HG02852 (cell line): ENCODE results near the gene RPL38.
A peak's percentile ranks its signal among the peaks of the same experiment; 100 is the strongest.
"Not testable (repeated sequence)": the region's sequence is repeated elsewhere in the genome, so short reads cannot be mapped to it uniquely, and the experiment has no call there.

Source experiments
- ATAC-seq: cut with Tn5 transposase; IDR thresholded peaks from one replicate; pipeline ENCODE4 v1.9.1; 2021; ENCODE audit warnings: mild to moderate bottlenecking, moderate library complexity; ENCODE audit not compliant: unreplicated experiment

RPL38 gene

DNA sequence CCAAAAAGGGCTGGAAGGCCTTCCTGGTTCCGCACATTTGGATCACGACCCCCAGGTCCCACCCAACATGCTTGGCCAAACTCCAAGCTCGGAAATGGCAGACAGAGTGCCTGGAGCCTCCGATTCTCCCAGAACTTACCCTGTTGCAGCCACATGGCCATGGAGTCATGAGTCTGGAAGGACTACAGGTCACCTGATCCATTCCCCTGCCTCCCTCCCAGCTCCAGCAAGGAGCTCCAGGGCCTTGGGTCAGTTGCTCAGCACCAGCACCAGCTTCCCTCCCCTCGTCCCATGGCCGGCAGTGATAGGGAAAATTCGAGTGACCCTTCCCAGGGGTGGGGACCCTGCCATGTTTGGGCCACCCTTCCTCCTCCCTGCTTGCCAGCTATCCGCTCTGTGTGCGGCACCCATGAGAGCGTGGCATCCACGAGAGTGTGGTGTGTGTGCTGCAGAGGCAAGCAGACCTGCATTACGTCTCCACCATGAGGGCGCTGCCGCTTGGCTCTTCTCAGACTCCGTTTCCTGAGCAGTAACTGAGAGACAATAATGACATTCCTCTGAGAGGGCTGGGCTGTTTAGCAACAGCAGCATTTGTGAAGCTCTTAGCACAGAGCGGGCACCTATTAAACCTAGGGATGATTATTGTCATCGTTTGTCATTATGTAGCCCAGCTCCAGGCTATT lies 21.3 kb upstream of the RPL38 start:
- no peak for ATAC-seq

DNA sequence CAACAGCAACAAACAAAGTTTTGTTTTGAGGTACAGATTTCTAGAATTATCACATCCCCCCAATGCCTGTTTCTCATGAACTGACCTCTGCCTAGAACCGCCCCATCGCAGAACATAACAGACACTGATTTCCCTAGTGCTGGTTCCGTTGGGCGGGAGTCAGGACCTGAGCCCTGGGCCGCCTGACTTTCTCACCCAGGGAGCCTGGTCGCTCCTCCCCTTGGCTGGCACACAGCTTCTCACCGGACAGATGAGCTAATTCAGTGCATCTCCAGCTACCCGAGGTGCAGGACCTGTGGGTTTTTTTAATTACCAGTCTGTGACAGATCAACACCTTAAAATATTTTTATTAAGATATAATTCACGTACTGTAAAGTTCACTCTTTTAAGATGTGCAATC lies 20.1 kb upstream of the RPL38 start:
- ATAC-seq = no peak

DNA sequence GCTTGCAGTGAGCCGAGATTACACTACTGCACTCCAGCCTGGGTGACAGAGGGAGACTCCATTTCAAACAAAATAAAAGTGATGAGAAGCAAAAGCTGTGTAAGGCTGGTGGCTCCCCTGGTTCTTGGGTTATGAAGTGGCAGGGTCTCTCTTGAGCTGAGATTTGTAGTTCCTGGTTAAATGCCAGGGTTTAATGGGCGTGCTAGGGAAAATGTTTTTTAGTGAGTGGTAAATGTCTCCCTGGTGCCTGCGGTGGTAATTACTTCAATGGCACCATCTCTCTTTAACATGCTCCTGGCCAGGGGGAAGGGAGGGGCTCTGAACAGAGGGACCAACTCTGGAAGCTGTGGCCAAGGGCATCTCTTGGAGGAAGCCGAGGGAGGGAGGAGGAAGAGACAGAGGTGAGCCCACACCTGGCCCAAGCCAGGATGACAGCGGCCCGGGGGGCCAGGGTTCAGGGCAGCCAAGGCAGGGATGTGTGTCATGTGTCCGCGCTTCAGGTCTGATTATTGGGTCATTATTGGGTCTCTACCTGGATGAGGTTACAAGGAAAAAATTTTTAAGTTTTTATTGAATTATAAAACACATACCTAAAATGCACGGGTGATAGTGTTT lies 17.8 kb upstream of the RPL38 start:
- no peak for ATAC-seq

DNA sequence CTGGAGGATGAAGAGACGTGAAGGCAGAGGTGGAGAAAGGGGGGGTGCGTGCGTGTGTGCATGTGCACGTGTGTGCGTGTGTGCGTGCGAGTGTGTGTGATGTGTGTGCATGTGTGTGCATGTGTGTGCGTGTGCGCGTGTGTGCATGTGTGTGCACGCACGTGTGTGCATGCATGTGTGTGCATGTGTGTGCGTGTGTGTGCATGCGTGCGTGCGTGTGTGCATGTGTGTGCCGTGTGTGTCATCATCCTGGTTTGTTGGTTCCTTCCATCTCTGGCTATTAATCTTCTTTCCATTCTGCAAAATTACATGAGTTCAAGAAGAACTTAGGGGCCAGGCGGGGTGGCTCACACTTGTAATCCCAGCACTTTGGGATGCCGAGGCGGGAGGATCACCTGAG lies 17.0 kb upstream of the RPL38 start:
- ATAC-seq = no peak

DNA sequence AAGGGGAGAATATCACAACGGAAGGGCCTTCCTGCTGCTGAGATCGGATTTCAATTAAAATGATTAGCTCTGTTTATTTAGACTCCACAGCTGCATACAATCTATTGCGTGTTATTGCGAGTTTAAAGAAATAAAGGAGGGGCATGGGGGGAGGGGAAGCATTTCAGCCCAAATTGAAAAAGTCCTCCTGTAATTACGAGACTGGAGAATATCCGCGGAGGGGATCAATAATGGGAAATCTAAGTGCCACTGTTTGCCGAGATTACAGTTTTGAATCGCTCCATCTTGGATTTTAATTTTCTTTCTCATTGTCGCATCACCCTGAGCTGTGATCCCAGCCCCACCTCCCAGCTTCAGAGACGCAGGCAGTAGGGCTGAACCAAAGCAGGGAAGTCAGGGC lies 15.7 kb upstream of the RPL38 start:
- no peak for ATAC-seq

DNA sequence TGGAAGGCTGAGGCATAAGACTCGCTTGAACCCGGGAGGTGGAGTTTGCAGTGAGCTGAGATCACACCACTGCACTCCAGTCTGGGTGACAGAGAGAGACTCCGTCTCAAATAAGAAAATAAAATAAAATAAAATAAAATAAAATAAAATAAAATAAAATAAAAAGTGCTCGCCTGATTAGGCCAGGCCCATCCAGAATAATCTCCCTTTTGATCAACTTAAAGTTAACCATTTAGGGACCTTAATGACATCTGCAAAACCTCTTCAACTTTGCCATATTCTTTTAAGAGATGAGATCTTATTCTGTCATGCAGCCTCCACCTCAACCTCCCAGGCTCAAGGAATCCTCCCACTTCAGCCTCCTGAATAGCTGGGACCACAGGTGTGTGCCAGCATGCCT lies 14.8 kb upstream of the RPL38 start:
- not testable (repeated sequence) for ATAC-seq

DNA sequence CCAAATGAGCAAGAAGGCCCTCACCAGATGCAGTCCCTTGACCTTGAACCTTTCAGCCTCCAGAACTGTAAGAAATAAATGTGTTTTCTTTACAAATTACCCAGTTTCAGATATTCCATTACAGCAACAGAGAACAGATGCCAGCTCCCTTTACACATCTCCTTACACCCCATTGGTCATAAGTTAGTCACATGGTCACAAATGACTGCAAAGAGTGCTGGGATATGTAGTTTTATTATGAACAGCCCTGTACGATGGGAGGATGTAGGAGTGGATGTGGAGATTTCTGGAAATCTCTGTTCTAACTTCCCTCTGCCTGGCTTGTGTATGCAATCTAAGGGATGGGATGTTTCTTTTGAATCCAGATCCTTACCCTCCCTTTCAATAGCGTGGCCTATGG lies 13.3 kb upstream of the RPL38 start:
- peak; percentile 52 for ATAC-seq

DNA sequence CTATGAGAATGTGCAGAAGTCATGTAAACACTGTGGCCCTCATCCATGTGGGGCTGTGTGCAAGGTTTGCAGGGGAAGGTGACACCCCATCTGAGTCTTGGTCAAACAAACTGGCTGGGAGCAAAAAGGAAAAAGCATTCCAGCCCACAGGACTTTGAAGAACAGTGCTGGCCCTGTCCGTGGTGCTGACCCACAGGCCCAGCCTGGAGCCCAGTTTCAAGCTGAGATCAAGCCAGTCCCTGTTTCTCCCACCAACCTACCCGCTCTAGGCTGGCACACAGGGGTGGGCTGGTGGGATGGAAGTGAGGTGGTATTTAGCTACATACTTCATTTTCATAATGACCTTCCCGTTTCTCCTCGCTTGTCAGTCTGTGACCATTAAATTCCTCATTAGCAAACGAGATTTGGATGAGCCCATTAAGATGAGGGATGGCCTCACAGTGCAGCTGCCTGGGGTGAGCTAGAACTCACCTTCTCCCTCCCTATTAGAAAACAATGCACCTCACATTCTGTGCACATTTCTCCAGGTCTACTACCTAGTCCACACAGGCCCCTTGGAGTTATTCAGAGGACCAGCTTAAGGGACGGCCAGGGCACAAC lies 12.6 kb upstream of the RPL38 start:
- no peak for ATAC-seq

DNA sequence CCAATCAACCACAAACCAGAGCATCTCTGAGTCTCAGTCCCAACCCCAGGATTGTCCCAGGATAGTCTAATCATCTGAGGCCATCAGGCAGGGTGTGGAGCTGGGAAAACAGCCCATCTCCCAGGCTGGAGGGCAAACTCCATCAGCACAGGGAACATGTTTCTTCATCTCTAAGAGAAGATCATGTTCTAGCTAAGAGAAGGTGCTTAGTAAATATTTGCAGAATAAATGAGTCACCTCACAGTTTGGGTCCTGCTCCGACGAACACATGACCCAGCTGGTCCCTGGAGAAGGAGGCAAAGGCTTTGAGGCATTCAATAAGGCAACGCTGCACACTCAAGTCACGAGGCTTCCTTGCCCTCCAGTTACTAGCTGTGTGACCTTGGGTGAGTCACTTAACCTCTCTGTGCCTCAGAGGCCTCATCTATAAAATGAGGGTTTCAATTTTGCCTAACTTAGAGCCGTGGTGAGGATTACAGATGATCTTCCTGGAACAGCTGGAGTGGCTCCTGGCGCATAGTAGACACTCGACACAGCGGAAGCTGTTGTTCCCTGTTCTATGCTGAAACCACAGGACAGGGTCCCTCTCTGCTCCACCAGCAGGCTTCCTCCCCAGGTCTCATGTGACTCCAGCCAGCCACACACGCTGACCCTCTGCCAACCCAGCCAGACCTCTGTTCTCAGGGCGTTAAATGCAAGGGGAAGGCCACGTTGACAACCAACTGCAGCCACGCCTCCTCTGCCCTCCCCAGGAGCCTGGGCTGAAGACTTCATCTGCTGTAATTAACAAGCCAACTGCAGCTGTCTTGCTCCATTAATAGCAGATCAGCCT lies 10.3 kb upstream of the RPL38 start:
- no peak for ATAC-seq

DNA sequence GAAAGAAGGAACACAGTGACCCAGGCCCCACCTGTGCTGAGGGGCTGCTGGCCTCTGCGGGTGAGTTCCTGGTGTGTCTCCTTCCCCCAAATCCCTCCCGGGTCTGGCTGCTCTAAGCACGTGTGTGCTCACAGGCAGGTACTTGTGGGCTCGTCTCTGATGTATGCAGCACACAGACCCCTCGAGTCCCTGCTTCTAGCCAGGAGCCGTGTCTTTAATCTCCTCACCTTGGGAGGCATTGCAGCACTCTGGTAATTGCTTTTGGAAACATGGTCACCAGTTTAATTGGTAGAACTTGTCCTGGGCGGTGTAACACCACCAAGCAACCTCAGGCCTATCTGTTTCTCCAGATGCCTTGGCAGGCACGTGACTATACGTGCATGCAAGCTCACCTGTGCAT lies 8.8 kb upstream of the RPL38 start:
- ATAC-seq = no peak

DNA sequence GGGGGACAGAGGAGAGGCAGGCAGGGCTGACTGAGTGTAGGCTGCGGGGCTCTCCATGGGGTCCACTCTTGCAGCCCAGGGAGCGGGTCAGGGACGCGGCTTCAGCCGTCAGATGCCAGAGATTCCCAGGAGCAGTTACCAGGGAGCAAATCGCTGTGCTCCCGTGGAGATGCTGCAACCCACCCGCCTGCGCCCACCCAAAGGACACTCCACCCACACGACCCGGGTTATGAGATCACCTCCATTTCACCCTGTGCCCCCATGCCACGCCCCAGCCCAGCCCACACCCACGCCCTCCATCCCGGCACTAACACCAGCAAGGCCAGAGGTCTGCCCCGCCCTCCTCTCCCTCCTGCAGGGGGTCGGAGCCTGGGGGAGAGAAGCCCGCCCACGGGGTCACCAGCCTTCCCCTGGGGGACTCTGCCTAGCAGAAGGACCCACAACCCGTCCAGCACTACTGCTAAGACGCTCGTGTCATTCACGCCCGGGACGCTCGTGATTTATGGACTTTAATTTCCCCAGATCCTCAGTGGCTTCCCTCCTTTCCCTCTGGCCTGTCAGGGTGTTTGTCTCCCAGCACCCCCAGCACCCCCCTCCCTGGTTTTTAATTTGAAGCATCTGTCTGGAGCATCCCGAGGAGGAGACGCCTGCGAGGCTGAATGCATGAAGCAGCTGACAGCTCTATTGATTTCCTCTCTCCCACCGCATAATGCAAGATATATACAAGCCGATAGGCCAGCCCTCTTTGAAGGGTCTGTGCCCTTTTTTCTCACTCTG lies 6.7 kb upstream of the RPL38 start:
- ATAC-seq = no peak

DNA sequence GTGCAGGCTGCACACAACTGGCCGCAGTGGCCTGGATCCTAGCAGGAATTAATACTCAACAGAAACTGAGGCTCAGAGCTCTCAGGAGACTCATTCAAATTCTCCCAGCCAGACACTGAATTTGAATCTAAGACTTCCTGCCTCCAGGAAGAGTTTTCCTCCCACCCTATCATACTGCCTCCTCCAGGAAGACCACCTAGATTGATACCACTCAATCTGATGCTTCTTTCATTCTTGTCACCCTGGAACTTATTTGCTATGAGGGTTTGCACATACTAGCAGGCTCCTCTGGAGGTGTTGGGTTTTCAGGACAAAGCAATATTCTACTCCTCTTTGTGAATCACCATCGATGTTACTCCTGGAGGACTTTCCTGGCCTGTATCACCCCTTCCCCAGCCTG lies 5.7 kb upstream of the RPL38 start:
- no peak for ATAC-seq

DNA sequence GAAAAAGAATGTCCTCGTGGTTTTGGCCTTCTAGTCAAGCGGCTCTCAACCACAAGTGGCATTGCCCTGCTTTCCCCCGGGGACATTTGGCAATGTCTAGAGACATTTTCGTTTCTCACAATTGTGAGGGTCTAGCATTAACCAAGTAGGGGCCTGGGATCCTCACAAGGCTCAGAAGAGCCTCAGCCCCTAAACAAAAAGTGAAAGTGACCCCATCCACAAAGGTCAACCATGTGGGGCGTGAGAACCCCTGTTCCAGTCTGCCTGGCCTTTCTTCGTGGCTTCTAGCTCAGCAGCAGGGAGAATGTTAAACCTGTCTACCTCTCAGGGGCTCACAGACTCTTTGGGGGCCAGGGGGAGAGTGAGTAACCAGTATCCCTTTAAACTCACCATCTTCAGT lies 4.8 kb upstream of the RPL38 start:
- no peak for ATAC-seq

DNA sequence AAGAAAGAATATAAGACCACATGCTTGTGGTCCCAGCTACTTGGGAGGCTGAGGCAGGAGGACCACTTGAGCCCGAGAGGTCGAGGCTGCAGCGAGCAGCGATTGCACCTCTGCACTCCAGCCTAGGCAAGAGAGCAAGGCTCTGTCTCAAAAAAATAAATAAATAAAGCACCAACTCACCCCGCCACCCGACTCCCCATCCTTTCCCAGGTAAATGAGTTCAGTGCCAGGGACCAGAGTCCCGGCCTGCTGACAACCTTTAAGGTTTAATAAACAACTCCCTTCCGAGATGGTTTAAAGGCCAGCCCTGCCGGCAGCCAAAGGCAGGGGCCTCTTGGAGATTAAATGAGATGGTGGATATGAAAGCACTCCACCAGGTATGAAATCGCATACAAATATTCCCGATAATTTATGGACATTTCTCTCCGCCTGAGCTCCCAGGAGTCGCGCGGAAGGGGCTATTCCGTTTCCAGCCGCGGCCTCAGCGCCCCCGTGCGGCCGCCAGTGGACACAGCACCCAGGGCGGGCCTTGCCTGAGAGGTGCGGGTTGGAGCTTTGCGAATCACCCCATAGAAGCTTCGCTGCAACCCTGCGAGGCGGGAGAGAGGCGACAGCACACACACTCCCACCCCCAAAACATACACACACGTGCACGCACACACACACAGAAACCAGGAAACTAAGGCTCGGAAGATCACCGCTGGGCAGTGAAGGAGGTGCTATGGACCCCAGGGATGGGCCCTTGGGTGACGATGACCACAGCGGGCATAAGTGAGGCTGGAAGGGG lies 4.0 kb upstream of the RPL38 start:
- ATAC-seq = no peak

DNA sequence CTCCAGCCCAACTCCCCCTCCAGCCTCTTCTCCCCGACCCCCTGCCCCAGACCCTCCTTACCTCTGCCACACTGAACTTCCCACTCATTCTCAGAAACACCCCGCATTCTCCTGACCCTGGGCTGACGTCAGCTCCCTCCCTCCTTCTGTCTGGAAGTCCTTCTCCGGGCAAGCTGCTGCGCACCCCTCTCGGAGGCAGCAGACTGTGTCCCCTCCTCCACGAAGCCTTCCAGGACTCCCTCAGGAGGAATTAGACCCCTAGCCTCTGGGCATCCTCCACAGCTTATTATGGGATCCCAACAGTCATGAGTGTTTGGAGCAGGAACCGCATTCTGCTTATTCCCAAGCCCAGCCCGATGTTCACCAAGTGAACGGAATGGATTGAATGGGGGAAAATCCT lies 3.4 kb upstream of the RPL38 start:
- ATAC-seq = no peak

DNA sequence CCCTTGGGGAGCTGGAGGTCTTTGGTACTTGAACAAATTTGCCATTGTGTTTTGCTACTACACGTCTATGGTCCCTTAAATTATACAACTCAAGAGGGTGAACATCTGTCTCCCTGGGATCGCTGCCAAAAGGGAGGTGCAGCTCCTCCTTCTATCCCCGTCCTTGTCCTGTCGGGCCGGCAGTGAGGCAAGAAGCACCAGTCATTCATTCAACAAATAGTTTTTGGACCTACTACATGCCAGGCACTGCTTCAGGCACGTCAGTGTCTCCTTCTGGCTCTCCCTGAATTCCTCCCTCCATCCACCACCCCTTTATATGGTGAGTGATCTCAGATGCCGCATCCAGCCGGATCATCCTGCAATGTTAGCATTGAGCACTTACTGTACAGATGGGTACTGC lies 2.2 kb upstream of the RPL38 start:
- ATAC-seq = no peak

DNA sequence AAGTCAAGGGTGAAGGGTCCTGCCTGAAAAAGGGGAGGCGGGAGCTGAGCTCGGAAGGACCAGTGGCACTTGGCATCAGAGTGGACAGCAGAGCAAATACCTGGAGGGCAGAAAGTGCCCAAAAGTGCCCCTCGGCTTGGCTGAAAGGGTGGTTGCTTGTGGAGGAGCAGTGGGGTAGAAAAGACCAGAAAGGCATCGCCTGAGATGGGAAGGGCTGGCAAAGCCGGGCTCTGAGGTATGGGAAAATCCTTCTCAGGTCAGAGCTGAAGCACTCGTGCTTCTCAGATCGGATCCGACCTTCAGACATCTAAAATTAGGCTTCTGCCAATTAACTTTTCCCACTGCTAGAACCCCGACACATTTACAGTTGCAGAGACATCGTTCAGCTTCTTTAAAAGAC lies 1.5 kb upstream of the RPL38 start:
- ATAC-seq = no peak

DNA sequence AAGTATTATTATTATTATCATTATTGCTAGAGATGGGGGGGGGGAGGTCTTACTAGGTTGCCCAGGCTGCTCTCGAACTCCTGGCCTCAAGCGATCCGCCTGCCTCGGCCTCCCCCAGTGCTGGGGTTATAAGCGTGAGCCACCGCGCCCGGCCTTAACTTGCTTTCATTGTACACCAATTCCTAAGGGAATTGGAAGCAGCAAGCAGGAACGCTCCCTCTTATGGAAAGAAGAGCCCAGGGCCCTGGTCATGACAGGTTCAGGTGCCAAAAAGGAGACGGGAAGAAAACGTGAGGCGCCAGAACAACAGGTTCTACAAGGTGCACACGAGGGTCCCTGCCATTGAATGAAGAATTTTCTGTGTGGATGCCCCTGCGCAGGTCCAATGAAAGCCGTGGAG lies 540 bp upstream of the RPL38 start:
- no peak for ATAC-seq

DNA sequence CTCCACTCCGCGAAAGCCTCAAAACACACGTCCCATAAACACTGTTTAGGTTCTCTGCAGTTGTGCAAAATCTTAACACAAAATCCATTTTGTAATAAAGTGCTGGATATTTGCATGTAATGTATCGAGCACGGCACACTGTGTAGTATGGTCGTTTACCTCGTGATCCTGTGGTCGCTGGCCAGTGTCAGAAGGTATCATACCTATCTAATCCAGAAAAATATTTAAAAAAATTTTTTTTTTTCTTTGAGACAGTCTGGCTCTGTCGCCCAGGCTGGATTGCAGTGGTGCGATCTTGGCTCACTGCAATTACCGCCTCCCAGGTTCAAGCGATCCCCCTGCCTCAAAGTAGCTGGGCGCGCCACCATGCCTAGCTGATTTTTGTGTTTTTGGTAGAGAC lies 996 bp downstream of the RPL38 start:
- no peak for ATAC-seq

DNA sequence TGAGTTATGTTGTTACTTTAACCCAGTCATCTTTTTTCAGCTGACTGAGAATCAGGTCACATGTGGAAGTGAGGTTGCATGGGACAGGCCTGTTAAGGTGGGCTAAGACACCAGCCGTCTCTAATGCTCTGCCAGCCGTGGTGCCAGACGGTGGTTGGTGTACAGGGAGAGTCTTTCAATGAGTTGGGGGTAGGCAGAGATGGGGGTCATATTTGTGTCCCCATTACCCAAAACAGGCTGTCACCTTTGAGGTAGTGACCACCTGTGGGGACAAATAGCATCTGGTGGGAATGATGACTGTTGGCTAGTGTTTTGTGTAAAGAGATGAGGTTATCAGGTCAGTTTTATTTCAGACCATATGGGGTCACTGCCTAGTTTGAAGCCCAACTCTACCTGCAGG lies 1.8 kb downstream of the RPL38 start:
- ATAC-seq = no peak
